T follicular helper cell (primary cell): ENCODE data around the gene CLMN.
A peak's percentile ranks its signal among the peaks of the same experiment; 100 is the strongest.

ENCODE experiments used
- DNase-seq: peaks from one replicate; pipeline ENCODE4 v3.0.0-alpha.2; 2020; ENCODE audit warnings: low read depth
- total RNA-seq, 2 experiments: gene quantifications; one replicate each; lab custom pipeline; 2026; lab: John Stamatoyannopoulos, UW

Gene CLMN, protein sequence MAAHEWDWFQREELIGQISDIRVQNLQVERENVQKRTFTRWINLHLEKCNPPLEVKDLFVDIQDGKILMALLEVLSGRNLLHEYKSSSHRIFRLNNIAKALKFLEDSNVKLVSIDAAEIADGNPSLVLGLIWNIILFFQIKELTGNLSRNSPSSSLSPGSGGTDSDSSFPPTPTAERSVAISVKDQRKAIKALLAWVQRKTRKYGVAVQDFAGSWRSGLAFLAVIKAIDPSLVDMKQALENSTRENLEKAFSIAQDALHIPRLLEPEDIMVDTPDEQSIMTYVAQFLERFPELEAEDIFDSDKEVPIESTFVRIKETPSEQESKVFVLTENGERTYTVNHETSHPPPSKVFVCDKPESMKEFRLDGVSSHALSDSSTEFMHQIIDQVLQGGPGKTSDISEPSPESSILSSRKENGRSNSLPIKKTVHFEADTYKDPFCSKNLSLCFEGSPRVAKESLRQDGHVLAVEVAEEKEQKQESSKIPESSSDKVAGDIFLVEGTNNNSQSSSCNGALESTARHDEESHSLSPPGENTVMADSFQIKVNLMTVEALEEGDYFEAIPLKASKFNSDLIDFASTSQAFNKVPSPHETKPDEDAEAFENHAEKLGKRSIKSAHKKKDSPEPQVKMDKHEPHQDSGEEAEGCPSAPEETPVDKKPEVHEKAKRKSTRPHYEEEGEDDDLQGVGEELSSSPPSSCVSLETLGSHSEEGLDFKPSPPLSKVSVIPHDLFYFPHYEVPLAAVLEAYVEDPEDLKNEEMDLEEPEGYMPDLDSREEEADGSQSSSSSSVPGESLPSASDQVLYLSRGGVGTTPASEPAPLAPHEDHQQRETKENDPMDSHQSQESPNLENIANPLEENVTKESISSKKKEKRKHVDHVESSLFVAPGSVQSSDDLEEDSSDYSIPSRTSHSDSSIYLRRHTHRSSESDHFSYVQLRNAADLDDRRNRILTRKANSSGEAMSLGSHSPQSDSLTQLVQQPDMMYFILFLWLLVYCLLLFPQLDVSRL
- total RNA-seq, result 1.7 to 2.6 reads per million in 2 experiments

DNA sequence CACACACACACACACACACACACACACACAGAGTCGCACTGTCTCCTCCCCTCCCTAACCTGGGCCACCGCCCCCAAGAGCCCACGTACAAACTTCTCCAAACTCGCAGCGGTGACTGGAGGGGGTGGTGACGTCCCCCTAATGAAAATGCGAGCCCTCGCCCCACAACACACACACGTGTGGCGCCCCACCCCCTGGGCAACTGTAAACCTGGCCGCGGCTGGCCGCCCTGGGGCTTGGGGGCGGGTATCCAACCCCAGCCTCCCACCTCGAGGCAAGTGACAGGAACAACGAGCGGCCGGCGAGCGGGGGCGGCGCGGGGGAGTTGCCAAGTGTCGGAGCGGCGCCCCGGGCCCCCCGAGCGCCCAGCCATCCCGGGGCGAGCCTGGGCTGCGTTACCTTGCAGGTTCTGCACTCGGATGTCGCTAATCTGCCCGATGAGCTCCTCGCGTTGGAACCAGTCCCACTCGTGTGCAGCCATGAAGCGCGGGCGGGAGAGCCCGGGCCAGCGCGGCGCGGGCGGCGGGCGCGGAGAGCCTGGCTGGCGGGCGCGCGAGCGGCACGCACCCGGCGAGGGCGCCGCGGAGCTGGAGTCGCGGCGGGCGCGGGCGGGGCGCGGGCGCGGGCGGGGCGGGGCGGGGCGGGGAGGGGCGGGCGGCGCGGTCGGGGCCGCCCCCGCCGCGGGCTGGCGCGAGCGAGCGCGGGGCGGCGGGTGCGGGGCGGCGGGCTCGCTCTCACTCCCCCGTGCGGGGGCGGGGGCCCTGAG is at the start of gene CLMN:
Gene CLMN (minus strand): TSS at position 597 of the 766 bp plus-strand sequence. CDS start 116 bp downstream, at position 481.
- DNase-seq, result peak; percentile 5

DNA sequence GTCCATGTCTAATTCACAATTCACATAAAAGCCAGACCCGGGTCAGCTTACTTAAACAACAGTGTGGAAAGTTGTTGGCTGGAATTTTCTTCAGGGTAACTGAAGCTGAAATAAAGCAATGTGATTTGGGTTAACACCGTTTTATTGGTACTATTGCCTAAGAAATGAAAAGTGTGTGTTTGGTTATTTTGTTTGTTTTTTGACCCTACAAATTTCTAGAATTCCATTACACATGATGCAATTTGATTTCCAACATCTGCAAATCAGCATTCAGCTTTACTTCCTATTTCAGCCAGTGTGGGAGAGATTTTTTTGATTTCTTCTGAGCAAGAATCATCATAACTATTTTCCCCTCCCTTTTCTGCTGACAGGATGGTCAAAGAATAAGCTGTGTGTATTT is 45.7 kb upstream of the CLMN start:
- DNase-seq, result no peak

DNA sequence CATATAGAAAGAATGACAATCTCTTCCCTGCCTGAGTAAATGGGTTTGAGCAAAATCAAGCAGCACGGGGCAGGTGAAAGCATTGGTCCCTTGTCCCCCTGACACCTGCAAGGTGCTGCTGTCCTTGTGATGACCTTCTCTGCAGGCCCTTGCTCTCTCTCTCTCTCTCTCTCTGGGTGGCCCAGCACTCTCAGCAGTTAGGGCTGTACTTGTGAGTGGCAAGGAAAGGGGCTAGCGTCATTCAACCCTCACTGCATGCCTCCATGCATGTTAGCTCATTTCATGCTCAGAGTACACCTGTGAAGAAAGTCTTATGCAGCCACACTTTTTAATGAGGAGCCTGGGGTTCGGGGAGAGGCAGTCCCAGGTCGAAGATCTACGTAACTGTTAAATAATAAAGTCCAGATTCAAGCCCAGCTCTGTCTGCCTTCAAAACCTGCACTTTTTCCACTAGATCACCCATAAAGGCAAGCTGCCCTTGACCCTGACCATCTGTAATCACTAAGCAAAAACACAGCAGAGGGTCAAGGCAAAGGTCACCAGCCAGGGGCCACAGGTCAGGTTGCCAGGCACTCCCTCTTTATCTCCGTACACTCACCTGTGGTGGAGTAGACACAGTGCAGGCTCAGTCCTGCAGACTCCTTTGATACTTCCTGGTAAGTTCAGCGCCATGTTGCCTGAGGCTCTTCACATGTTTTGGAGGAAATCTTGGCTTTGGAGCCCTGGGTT is 44.9 kb upstream of the CLMN start:
- no peak for DNase-seq

DNA sequence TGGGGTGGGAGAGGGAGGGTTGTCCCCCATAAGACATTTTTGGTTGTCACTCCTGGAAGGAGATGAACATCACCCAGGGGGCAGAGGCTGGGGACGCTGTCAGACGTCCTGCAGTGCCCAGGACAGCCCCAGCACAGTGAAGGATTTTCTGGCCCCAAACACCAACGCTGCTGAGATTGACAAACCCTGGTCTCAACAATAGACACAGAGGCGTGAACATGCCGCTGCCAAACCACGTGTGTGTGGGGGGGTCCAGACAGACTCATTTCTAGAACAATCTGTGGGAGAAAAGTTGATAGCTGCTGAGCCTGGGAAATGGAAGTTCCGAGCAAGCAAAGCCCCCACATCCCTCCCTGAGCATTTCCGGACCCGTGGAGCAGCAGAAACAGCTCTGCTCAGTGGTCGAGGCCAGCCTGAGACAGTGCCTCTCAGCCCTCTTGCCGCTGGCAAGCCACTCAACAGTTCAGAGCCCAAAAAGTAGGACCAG is 43.8 kb upstream of the CLMN start:
- no peak for DNase-seq

DNA sequence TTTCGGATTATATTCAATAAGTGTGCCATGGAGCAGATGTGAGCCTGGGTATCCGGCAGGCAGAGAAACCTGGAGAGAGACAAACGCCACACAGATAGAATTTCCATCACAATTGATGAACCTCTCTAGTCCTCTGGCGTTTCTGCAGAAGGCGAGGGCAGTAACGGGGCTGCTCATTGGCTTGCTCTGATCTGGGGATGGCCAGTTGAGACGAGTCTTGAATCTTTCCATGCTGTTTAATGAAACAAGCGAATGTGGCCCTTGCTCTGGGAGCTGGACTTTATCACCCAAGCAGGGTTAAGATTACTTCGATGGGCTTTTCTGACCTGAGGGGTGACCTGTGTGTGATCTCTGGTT is 42.4 kb upstream of the CLMN start:
- DNase-seq, result no peak

DNA sequence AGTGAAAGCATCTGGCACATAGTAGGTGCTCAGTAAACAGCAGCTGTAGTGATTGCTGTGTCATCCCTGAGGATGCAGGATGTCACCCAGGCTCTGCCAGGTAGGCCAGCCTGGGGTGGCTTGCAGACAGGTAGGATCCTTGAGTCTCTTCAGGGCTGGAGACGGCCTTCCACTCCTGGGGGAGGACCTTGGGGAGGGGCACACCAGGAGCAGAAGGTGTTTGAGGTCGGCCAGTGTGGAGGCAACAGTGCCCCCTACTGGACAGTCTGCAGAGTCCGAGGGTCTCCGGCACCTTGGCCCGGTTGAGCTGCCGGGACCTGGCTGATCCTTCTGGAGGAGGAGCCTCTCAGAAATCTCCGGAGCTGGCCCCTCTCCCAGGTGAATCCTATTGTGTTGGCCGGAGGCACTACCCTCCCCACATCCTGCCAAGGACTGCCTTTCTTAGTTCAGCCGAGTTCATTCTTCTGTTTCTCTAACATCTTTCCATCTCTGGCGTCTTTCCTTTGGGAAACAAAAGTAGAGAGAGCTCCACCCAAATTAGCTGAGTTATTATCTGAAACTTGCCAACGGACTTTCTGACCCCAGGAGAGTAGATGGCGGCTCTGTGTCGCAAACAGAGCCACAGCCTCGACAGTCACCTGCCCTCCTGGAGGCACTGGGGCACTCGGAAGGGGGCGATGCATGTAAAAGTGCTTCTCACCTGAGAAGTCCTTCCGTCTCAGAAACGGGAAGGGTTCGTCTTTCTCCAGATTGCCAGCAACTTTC is 41.8 kb upstream of the CLMN start:
- DNase-seq, result no peak

DNA sequence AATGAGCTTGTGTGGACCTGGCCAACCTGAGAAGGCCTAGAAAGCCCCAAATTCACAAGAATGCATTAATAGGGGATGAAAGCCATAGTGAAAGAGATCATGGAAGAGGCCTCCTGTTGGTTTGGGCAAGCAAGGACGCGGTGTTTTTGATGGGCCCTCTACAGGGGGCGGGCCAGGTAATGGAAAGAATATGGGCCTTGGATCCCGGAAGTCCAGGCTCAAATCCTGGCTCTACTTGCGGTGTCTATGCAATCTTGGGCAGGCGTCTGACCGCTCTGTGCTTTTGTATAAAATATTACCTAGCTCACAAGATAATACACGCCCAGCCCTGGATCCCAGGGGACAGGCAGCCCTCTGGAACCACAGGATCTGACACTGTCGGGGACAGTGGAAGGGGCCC is 41.1 kb upstream of the CLMN start:
- DNase-seq, result no peak

DNA sequence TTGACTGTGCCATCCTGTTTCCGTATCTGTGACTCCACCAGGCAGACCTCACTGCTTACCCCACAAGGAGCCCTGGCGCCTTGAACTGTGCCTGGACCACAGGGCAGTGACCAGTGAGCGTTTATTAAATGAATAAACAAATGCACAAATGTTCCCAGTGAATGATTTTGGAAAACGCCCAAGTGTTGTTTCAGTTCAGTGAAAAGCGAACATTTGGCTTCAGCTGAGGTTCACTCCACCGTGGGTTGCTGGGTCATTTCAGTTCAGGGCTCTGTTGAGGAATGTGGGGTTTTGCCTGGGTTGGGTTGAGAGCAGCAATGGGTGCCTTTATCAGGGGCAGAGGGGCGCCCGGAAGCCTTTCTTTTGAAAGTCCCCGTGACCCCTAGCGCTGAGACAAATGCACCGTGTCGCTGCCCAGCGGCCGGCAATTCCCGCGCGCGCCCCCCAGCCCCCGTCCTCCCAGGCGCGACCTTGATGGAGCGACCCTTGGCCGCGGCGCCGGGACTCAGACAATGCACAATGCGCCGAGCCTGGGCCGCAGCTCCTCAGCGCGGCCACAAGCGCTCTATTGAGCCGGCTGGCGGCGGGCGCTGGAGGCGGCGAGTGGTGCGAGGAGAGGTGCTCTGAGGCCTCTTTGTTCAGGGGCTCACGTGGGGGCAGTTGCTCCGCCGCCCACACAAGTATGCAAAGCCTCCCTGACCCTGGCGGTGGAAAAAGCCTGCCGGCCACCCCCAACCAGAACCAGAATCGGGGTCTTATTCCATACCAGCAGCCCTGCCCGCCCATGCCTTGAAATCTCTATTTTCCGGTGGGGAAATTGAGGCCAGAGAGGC is 40.5 kb upstream of the CLMN start:
- no peak for DNase-seq

DNA sequence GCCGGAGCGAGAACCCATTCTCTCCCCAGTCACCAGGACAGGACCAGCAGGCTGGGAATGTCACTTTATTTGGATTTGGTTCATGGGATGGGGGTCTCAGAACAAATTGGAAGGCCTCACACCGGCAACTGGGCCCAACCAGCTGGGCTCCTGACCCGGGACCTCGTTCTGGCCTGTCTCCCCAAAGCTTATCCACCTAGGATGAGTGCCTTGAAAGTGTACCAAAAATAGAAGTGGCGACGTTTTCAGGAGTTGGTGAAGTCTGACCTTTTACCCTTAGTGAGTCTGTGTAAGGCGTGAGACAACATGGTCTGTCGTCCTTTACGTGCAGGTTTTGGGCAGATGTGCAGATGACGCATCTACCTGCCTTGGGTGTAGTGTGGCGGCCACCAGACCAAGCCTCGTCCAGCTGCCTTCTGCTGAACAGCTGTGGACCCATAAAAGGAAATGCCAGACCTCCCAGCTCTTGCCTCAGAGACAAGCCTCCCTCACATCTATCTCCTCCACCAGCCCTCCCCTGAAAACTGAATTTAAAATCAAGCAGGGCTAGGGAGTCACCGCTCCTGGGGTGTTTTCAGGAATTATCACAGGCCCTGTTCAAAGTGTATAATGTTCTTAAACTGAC is 36.6 kb upstream of the CLMN start:
- DNase-seq, result no peak

DNA sequence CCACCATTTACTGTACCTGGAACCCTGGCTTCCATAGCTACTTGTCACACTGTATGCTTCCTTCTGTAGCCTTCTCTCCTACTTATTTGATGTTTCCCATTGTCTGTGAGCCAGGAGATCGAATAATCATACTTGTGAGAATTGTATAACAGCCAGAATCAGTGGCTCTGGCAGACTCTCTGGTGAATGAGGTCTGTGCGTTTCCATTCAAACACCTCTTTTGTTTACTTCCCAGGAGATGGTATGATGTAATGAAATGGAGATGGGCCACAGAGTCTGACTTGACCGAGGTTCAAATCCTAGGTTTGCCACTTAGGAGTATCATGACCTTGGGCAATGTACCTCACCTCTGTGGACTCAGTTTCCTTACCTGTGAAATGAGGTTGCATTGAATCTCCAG is 35.7 kb upstream of the CLMN start:
- no peak for DNase-seq

DNA sequence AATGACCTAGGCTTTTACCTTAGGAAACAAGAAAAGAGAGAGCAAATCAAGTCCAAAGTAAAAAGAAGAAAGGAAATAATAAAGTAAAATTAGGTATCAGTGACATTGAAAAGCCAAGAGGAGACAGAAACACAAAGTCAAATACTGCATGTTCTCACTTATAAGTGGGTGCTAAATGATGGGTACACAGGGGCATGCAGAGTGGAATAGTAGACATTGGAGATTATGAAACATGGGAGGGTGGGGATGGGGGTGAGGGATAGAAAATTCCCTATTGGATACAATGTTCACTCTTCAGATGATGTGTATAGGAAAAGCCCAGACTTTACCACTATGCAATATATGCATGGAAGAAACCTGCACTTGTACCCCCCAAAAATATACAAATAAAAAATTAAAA is 35.1 kb upstream of the CLMN start:
- no peak for DNase-seq

DNA sequence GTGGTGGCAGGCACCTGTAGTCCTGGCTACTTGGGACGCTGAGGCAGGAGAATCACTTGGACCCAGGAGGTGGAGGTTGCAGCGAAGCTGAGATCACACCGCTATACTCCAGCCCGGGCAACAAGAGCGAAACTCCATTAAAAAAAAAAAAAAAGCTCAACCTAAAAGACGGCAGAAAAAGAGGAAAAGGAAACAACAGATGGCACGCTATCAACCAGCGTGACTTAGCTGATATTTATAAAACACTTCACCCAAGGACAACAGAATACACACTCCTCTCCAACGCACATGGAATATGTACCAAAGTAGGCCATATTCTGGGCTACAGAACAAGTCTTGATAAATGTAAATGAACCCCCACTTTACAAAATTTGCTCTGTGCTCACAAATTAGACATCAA is 34.0 kb upstream of the CLMN start:
- DNase-seq, result no peak

DNA sequence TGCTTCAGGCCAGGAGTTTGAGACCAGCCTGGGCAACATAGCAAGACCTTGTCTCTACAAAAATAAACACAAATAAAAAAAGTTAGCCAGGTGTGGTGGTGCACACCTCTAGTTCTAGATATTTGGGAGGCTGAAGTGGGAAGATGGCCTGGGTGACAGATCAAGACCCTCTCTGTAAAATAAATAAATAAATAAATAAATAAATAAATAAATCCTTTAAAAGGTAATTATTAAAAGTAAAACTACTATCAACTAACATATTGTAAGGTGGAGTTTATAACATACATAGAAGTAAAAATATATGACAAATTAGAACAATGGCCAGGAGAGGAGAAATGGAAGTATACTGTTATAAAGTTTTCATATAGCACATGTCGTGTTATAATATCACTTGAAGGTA is 33.3 kb upstream of the CLMN start:
- DNase-seq, result no peak

DNA sequence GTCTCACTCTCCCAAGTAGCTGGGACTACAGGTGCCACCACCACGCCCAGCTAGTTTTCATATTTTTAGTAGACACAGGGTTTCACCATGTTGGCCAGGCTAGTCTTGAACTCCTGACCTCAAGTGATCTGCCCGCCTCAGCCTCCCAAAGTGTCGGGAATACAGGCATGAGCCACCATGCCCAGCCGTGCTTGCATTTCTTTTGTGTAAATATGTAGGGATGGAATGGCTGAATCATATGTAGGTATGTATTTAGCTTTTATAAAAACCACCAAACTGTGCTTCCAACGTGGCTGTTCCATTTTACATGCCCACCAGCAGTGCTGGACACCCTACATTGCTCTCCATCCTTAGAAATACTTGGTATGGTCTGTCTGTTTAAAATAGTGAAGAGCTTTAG is 32.8 kb upstream of the CLMN start:
- no peak for DNase-seq

DNA sequence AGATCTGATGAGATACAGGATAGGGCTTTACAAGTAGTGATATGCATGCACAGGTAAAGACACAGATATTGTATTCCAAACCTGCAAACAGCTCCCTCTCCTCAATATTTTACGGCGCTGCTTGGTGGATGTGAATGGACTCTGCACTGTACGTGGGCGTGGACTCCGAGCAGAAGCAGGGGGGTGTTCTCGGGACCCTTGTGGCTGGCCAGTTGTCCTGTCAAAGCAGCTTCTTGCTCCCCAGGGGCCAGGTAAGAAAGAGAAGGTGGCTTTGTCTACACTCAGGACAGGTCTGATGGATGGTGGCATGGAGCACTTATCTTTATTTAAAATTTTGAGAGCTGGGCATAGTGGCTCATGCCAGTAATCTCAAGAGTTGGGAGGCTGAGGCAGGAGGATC is 29.5 kb upstream of the CLMN start:
- DNase-seq, result no peak

DNA sequence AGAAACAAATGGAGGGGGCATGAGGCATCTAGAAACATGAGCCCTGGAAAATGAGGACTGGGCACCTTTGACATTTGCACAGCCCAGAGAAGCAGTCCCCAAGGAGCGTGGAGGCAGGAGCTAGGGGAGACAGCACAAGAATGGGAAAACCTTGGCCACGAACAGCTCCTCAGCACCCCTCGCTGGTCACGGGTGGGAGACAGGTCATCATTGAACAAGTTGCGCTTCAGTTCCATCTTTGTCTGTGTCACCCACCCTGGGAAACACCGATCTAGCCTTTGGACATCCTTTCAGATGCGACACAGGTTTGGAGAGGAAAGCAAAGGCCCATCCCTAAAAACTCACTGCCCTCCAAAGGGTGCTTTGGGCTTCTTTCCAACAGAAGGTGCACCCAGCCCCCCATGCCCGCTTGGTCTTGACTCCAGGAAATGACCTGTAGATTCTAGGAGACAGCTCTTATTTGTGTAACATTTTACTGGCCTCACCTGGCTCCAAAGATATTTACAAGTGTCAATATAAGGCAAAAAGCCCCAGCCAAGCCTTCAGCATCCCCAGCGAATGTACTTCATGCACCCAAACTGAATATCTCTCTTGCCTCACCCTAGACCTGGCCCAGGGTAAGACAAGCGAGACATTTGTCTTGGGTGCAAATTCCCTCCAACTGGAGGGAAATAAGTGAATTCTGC is 28.8 kb upstream of the CLMN start:
- no peak for DNase-seq

DNA sequence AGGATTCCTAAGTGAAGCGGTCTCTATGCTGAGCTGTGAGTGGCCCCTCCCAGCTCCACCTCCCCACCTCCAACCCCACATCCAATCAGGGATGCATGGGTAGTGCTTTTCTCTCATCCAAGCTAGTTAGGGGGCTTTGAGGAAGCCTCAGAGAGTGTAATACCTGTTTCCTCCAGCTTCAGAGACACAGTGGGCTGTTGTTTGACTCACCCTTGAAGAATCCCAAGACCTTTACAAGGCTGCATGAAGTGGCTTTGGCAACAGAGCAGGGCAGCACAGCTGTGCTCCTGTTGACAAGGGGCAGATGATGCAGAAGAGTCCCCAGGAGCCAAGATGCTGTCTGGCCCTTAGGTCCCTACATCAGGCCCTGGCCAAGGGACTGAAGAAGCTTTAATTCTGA is 27.1 kb upstream of the CLMN start:
- DNase-seq, result no peak

DNA sequence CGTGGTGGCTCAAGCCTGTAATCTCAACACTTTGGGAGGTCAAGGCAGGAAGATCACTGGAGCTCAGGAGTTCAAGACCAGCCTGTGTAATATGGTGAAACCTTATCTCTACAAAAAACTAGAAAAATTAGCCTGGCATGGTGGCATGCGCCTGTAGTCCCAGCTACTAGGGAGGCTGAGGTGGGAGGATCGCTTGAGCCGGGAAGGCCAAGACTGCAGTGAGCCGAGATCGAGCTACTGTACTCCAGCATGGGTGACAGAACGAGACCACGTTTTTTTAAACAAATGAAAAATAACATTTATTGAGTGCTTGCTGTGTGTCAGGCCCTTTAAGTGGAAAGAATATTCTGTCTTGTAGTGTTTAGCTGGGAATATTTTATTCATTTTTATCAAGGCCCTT is 26.6 kb upstream of the CLMN start:
- no peak for DNase-seq

DNA sequence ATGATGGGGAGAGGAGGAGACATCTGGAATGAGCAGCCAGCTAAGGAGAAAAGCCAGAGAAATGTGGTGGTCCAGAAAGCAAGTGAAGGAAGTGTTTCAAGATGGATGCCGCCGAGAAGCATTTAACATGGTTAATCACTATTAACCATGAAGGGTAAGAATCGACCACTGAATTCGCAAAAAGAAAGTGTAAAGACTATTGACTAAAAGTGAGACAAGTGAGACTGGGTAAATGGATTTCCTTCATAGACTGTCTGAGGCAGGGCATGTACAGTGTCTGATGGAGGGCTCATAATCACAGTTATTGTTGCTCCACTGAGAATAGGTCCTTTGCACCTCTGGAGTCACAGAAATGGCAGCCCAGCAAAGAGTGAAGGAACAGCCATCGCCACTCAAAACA is 25.3 kb upstream of the CLMN start:
- no peak for DNase-seq
